ENCODE measurements around the gene RNF144B. TPM values are rescaled to one million over a fixed set of nuclear protein-coding genes. Genes with fewer than 3 reads are reported as not detected.

RNF144B gene
- total and polyA plus RNA-seq, 8 donors = 1.7 to 81.7 (median 5.1) TPM

- H3K27me3 ChIP-seq = no peaks in the 10 kb centered on the region
- H3K9me3 ChIP-seq = no peaks in the 10 kb centered on the region
- peak; percentile 55 to 89 for DNase-seq
- peak overlapping the region; percentile 20 to 36 (median 30) for H3K4me3 ChIP-seq
- TF ChIP-seq POLR2AphosphoS5 (IDR thresholded peaks at IDR 0.05) = peak in 1 of 3 donors; percentile 48
- no peak for TF ChIP-seq POLR2A (IDR thresholded peaks at IDR 0.05)
- TF ChIP-seq EP300 (IDR thresholded peaks at IDR 0.05) = no peak
- TF ChIP-seq, protein P1, sequence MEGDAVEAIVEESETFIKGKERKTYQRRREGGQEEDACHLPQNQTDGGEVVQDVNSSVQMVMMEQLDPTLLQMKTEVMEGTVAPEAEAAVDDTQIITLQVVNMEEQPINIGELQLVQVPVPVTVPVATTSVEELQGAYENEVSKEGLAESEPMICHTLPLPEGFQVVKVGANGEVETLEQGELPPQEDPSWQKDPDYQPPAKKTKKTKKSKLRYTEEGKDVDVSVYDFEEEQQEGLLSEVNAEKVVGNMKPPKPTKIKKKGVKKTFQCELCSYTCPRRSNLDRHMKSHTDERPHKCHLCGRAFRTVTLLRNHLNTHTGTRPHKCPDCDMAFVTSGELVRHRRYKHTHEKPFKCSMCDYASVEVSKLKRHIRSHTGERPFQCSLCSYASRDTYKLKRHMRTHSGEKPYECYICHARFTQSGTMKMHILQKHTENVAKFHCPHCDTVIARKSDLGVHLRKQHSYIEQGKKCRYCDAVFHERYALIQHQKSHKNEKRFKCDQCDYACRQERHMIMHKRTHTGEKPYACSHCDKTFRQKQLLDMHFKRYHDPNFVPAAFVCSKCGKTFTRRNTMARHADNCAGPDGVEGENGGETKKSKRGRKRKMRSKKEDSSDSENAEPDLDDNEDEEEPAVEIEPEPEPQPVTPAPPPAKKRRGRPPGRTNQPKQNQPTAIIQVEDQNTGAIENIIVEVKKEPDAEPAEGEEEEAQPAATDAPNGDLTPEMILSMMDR (IDR thresholded peaks at IDR 0.05) = peak in 5 of 7 experiments; percentile 76 to 93 (median 81)
- 19 to 31% (median 22%) methylated on average over 11 of the region's 11 CpGs for WGBS, 5 donors
- intact Hi-C loops (cut with DNase I; ENCODE audit: low total_unique reads) = no loop called here
- H3K27ac ChIP-seq = peak overlapping the region in 4 of 5 donors; percentile 47 to 79 (median 56)
- peaks cover 0 to 23% (median 9%) of the 10 kb centered on the region in 4 donors for H3K4me1 ChIP-seq
- no peaks in the 10 kb centered on the region for H3K36me3 ChIP-seq
Measured at GRCh38 chr6:18503593-18504231, 116.6 kb downstream of the RNF144B start.

GRCh38 chr6:18504232-18504596 lies 117.1 kb downstream of the RNF144B start:
- Histone ChIP-seq H3K4me3 (no peak overlapping the region), H3K9me3 (no peaks in the 10 kb centered on the region), H3K4me1 (peaks cover 0 to 23% (median 9%) of the 10 kb centered on the region in 4 donors), H3K36me3 (no peaks in the 10 kb centered on the region), H3K27ac (peak overlapping the region in 3 of 5 donors; percentile 51 to 79 (median 61)), H3K27me3 (no peaks in the 10 kb centered on the region)
- intact Hi-C loops (cut with DNase I; ENCODE audit: low total_unique reads) = no loop called here
- DNase-seq = no peak
- 8 to 36% (median 33%) methylated on average over 2 of the region's 2 CpGs for WGBS, 5 donors
- TF ChIP-seq POLR2A (IDR thresholded peaks at IDR 0.05) (no peak), EP300 (IDR thresholded peaks at IDR 0.05) (no peak), POLR2AphosphoS5 (IDR thresholded peaks at IDR 0.05) (no peak)
- TF ChIP-seq, protein P1 (IDR thresholded peaks at IDR 0.05) = peak in 1 of 7 experiments; percentile 2

DNA sequence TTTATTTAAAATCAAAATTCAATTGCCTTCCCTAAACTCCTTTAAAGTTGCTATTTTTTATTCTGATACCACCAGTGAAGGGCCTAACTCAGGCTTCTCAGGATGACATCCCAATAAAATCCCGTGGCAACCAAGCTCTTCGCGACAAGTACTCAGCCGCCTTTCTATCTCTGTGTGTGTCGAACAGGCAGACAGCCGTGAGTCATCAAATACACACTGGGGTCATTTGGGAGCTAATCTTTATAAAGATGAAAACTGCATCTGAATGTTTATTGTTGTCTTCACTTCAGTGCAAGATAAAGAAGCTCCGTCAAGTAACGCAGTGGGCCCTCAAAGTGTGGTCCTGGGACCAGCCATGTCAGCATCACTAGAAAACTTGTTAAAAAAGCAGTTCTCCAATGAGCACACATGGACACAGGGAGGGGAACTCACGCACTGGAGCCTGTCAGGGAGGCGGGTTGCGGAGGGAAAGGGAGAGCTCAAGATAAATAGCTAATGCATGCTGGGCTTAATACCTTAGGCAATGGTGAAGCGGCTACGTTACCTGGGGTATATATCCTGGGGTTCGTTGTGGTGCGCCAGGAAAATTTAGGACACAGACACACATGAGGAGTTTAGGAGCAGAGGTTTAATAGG lies 119.3 kb downstream of the RNF144B start:
- H3K36me3 ChIP-seq = no peaks in the 10 kb centered on the region
- no peak overlapping the region for H3K27ac ChIP-seq
- no peak for DNase-seq
- H3K4me3 ChIP-seq = no peak overlapping the region
- TF ChIP-seq, protein P1 (IDR thresholded peaks at IDR 0.05) = no peak
- TF ChIP-seq EP300 (IDR thresholded peaks at IDR 0.05) = no peak
- H3K27me3 ChIP-seq = no peaks in the 10 kb centered on the region
- peaks cover 0 to 17% (median 9%) of the 10 kb centered on the region in 4 donors for H3K4me1 ChIP-seq
- H3K9me3 ChIP-seq = no peaks in the 10 kb centered on the region
- intact Hi-C loops (cut with DNase I; ENCODE audit: low total_unique reads) = loop anchor here (5.0 kb wide), 1 partner anchor 184 kb away; no protein-coding TSS in a partner anchor
- 77 to 86% (median 84%) methylated on average over 15 of the region's 15 CpGs for WGBS, 5 donors

- H3K4me1 ChIP-seq = peaks cover 0 to 12% (median 9%) of the 10 kb centered on the region in 4 donors
- no peak for DNase-seq
- H3K27ac ChIP-seq = no peak overlapping the region
- H3K36me3 ChIP-seq = no peaks in the 10 kb centered on the region
- no peak overlapping the region for H3K4me3 ChIP-seq
- intact Hi-C loops (cut with DNase I; ENCODE audit: low total_unique reads) = loop anchor here (5.0 kb wide), 1 partner anchor 185 kb away; no protein-coding TSS in a partner anchor
- 62 to 71% (median 69%) methylated on average over 7 of the region's 7 CpGs for whole genome bisulfite sequencing, 5 donors
- TF ChIP-seq POLR2AphosphoS5 (IDR thresholded peaks at IDR 0.05) (no peak), POLR2A (IDR thresholded peaks at IDR 0.05) (no peak), EP300 (IDR thresholded peaks at IDR 0.05) (no peak)
- TF ChIP-seq, protein P1 (IDR thresholded peaks at IDR 0.05) = no peak
- H3K27me3 ChIP-seq = no peaks in the 10 kb centered on the region
- H3K9me3 ChIP-seq = no peaks in the 10 kb centered on the region
Measured at GRCh38 chr6:18507018-18507415, 119.9 kb downstream of the RNF144B start.

Measured in stomach (tissue), 9 donors.